MM.1S (cell line): ENCODE measurements around the gene GAS2L2.
"Not testable (repeated sequence)": the region's sequence is repeated elsewhere in the genome, so short reads cannot be mapped to it uniquely, and the experiment has no call there.

ENCODE experiments used
- DNase-seq: peaks from one replicate; pipeline ENCODE4 v3.0.0-alpha.2; 2015
- H2AFZ ChIP-seq: fragments of 300-600 bp; sonication (generic); 2 replicates; pipeline ENCODE4 v1.6.0; 2016; ENCODE audit warnings: antibody characterized with exemption, low read length
- H3F3A ChIP-seq: fragments of 300-600 bp; sonication (generic); 2 replicates; pipeline ENCODE4 v1.6.1; 2016; ENCODE audit warnings: mild to moderate bottlenecking, antibody characterized with exemption, low read length, moderate library complexity, mixed read lengths; ENCODE audit not compliant: insufficient read depth
- H3K27ac ChIP-seq: fragments of 300-600 bp; sonication (generic); 2 replicates; pipeline ENCODE4 v1.5.1; 2016; ENCODE audit warnings: mild to moderate bottlenecking, low read length
- H3K27me3 ChIP-seq: fragments of 300-600 bp; sonication (generic); replicated peaks from 2 replicates; pipeline ENCODE4 v1.6.0; 2016; ENCODE audit warnings: low read length; ENCODE audit not compliant: insufficient read depth
- H3K36me3 ChIP-seq: fragments of 300-600 bp; sonication (generic); replicated peaks from 2 replicates; pipeline ENCODE4 v1.6.1; 2016; ENCODE audit warnings: mild to moderate bottlenecking, low read length, mixed read lengths; ENCODE audit not compliant: insufficient read depth
- H3K4me1 ChIP-seq: fragments of 300-600 bp; sonication (generic); 2 replicates; pipeline ENCODE4 v1.6.1; 2016; ENCODE audit warnings: low read length, mixed read lengths
- H3K4me2 ChIP-seq: fragments of 300-600 bp; sonication (generic); 2 replicates; pipeline ENCODE4 v1.6.0; 2016; ENCODE audit warnings: low read depth, low read length
- H3K4me3 ChIP-seq: fragments of 300-600 bp; sonication (generic); 2 replicates; pipeline ENCODE4 v1.5.1; 2016; ENCODE audit warnings: low read length, mixed read lengths
- H3K79me2 ChIP-seq: fragments of 300-600 bp; sonication (generic); 2 replicates; pipeline ENCODE4 v1.6.1; 2016; ENCODE audit warnings: mixed run types, low read length, mixed read lengths
- H3K9ac ChIP-seq: fragments of 300-600 bp; sonication (generic); 2 replicates; pipeline ENCODE4 v1.6.1; 2016; ENCODE audit warnings: low read length, mixed read lengths
- H3K9me2 ChIP-seq: fragments of 300-600 bp; sonication (generic); replicated peaks from 2 replicates; pipeline ENCODE4 v1.6.1; 2016; ENCODE audit warnings: mild to moderate bottlenecking, low read length, mixed read lengths; ENCODE audit not compliant: insufficient read depth
- H3K9me3 ChIP-seq: fragments of 300-600 bp; sonication (generic); replicated peaks from 2 replicates; pipeline ENCODE4 v1.6.1; 2016; ENCODE audit warnings: mild to moderate bottlenecking, low read length, mixed read lengths; ENCODE audit not compliant: insufficient read depth
- H4K20me1 ChIP-seq: fragments of 300-600 bp; sonication (generic); 2 replicates; pipeline ENCODE4 v1.6.1; 2016; ENCODE audit warnings: mild to moderate bottlenecking, low read length, moderate library complexity, mixed read lengths; ENCODE audit not compliant: insufficient read depth
- EZH2 ChIP-seq: fragments of 300-600 bp; sonication (generic); optimal IDR thresholded peaks from 2 replicates; pipeline ENCODE3; 2017; ENCODE audit warnings: low read depth, mild to moderate bottlenecking, antibody characterized with exemption, low read length, mixed read lengths
- EZH2phosphoT487 ChIP-seq: fragments of 300-600 bp; sonication (generic); IDR thresholded peaks from 2 replicates; pipeline ENCODE4 v1.6.1; 2018; ENCODE audit warnings: antibody characterized with exemption, low read length
- TF ChIP-seq, protein P1 (sequence below): fragments of 300-600 bp; sonication (generic); IDR thresholded peaks from 2 replicates; pipeline ENCODE4 v1.5.1; 2016; ENCODE audit warnings: antibody characterized with exemption, low read length, mixed read lengths

GAS2L2 gene

DNA sequence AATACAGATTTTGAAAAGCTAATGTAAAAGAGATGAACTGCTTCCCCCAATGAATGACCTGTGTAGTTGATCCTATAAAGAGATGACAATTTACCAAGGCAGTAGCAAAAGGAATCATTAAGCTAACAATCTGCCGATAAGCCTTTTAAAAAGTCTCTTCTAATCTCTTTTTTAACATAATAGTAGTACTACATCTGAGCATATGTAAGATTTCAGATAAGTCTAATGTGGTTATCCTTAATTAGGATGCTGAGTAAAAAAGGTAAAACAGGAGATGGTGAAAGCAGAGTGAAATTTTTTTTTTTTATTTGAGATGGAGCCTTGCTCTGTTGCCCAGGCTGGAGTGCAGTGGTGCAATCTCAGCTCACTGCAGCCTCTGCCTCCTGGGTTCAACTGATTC lies 47.8 kb downstream of the GAS2L2 start:
- H3K9ac ChIP-seq: no peak overlapping the region
- H3K4me3 ChIP-seq: no peak overlapping the region
- H3K79me2 ChIP-seq: no peaks in the 10 kb centered on the region
- no peaks in the 10 kb centered on the region for H3K36me3 ChIP-seq
- H3K27me3 ChIP-seq: no peaks in the 10 kb centered on the region
- no peaks in the 10 kb centered on the region for H3K9me3 ChIP-seq
- no peak overlapping the region for H3K27ac ChIP-seq
- H2AFZ ChIP-seq: no peak overlapping the region
- H4K20me1 ChIP-seq: no peaks in the 10 kb centered on the region
- H3K9me2 ChIP-seq: no peaks in the 10 kb centered on the region
- H3K4me1 ChIP-seq: peaks cover 24% of the 10 kb centered on the region
- DNase-seq: no peak
- H3K4me2 ChIP-seq: no peak overlapping the region
- TF ChIP-seq, protein P1, sequence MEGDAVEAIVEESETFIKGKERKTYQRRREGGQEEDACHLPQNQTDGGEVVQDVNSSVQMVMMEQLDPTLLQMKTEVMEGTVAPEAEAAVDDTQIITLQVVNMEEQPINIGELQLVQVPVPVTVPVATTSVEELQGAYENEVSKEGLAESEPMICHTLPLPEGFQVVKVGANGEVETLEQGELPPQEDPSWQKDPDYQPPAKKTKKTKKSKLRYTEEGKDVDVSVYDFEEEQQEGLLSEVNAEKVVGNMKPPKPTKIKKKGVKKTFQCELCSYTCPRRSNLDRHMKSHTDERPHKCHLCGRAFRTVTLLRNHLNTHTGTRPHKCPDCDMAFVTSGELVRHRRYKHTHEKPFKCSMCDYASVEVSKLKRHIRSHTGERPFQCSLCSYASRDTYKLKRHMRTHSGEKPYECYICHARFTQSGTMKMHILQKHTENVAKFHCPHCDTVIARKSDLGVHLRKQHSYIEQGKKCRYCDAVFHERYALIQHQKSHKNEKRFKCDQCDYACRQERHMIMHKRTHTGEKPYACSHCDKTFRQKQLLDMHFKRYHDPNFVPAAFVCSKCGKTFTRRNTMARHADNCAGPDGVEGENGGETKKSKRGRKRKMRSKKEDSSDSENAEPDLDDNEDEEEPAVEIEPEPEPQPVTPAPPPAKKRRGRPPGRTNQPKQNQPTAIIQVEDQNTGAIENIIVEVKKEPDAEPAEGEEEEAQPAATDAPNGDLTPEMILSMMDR: no peak
- H3F3A ChIP-seq: peaks cover 10% of the 10 kb centered on the region

DNA sequence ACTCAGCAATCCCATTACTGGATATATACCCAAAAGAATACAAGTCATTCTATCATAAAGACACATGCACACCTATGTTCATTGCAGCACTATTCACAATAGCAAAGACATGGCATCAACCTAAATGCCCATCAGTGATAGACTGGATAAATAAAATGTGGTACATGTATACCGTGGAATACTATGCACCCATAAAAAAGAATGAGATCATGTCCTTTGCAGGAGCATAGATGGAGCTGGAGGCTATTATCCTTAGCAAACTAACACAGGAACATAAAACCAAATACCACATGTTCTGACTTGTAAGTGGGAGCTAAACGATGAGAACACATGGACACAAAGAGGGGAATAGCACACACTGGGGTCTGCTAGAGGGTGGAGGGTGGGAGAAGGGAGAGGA lies 49.7 kb downstream of the GAS2L2 start:
- not testable (repeated sequence) for H3F3A ChIP-seq, H3K27ac ChIP-seq, H4K20me1 ChIP-seq, H2AFZ ChIP-seq, H3K4me3 ChIP-seq, H3K79me2 ChIP-seq, H3K36me3 ChIP-seq, H3K4me2 ChIP-seq, H3K9me3 ChIP-seq, H3K9me2 ChIP-seq, DNase-seq, H3K9ac ChIP-seq, H3K27me3 ChIP-seq
- H3K4me1 ChIP-seq: peaks cover 22% of the 10 kb centered on the region

DNA sequence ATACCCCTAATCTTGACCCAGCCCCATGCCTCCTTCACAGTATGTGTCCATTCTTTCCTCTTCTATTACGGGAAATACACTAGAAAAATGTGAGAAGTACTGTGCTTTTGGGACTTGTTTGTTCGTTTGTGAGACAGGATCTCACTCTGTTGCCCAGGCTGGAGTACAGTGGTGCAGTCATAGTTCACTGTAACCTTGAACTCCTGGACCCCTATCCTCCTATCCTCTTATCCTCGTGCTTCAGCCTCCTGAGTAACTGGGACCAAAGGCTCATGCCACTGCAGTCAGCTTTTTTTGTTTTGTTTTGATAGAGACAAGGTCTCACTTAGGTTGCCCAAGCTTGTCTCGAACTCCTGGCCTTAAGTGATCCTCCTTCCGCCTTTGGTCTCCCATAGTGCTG lies 51.5 kb downstream of the GAS2L2 start:
- no peak for TF ChIP-seq EZH2phosphoT487
- Histone ChIP-seq H3K4me3 (no peak overlapping the region), H4K20me1 (no peaks in the 10 kb centered on the region), H3K4me2 (no peak overlapping the region), H3K4me1 (peaks cover 26% of the 10 kb centered on the region), H3K9ac (no peak overlapping the region), H3F3A (no peaks in the 10 kb centered on the region), H3K36me3 (no peaks in the 10 kb centered on the region), H3K9me2 (no peaks in the 10 kb centered on the region), H3K79me2 (no peaks in the 10 kb centered on the region), H3K9me3 (no peaks in the 10 kb centered on the region), H3K27me3 (no peaks in the 10 kb centered on the region), H2AFZ (no peak overlapping the region), H3K27ac (no peak overlapping the region)
- DNase-seq: no peak

DNA sequence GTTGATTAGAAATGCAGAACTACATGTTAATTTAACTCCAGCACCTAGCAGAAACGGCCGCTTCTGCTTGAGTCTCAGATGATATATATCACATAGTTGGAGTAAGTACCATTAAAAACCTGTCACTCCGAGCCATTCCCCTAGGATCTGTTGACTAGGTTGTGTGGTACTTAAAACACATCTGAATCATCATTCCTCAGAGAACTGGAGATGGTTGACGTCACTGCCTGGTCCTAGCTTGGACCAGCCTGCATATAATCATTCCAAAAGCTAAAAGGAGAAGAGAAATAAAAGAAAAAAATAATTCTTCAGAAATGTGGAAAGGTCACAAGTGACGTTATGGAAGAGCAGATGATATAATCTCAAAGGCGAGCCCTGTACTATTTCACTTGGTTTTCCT lies 52.9 kb downstream of the GAS2L2 start:
- Histone ChIP-seq H3K27me3 (no peaks in the 10 kb centered on the region), H3K9me3 (no peaks in the 10 kb centered on the region), H3K9ac (no peak overlapping the region), H3F3A (no peaks in the 10 kb centered on the region), H3K36me3 (no peaks in the 10 kb centered on the region), H3K79me2 (no peaks in the 10 kb centered on the region), H3K4me2 (no peak overlapping the region), H3K4me3 (no peak overlapping the region), H3K9me2 (no peaks in the 10 kb centered on the region), H4K20me1 (no peaks in the 10 kb centered on the region), H2AFZ (no peak overlapping the region), H3K27ac (no peak overlapping the region), H3K4me1 (peaks cover 26% of the 10 kb centered on the region)
- DNase-seq: no peak
- TF ChIP-seq, protein P1: no peak
- TF ChIP-seq EZH2: no peak
- no peak for TF ChIP-seq EZH2phosphoT487
